GM21786 (cell line): ENCODE measurements around the gene OBSL1.

Experiments used
- ATAC-seq: cut with Tn5 transposase; IDR thresholded peaks from one replicate; pipeline ENCODE4 v1.9.1; 2021; ENCODE audit not compliant: unreplicated experiment

The OBSL1 gene

DNA sequence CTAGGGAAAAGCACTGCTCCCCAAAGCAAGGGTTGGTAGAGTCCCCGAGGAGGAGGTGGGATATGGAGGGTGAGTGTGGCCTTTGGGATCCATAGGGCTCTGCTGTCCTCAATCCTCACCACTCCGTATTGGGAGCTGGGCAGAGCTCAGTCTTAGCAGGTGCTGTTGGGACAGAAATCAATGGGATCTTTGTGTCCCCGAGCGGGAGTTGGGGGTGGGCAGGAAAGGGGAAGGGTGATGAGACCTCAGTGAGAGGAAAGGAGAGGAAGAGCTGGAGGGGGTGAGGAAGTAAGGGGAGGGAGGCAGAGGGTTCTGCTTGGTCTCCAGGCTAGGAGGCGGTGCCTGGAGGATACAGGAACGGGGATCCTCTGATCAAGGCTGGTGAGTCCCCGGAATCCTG lies 54.5 kb downstream of the OBSL1 start:
- no peak for ATAC-seq

DNA sequence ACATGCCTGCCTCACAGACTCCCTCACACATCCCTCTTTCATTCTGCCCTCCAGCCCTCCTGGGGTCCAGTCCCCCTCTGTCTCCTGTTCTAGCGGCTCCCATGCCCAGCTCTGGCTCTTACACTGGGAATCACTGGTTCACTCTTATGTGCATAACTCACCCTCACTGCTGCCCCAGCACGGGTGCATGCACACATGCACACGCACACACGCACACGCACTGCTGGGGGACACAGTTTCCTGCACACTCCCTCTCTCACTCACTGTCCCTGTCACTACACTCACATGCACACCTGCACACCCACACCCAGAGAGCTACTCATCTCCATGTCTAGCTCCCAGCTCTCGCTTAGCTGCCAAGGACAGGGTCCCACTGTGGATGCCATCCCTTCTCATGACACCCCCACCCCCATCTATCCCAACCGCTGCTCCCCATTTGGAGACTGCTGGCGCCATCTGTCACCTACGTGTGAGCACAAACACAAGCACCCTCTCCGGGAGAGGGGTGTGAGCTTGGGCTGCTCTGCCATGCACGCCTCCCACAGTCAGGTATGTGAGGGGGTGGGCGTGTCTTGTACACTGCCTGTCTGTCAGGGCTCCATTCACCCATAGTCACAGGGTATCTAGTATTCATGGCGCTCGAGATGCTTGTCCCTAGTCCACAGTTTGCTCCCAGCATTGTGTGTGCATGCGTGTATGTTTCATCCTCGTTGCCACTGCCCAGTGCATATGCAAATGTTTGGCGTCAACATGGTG lies 55.3 kb downstream of the OBSL1 start:
- ATAC-seq = no peak

DNA sequence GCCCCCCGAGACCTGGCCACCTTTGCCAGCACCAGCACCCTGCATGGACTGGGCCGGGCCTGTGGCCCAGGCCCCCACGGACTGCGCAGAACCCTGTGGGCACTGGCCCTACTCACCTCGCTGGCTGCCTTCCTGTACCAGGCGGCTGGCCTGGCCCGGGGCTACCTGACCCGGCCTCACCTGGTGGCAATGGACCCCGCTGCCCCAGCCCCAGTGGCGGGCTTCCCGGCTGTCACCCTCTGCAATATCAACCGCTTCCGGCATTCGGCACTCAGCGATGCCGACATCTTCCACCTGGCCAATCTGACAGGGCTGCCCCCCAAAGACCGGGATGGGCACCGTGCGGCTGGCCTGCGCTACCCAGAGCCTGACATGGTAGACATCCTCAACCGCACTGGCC lies 56.5 kb downstream of the OBSL1 start:
- no peak for ATAC-seq

DNA sequence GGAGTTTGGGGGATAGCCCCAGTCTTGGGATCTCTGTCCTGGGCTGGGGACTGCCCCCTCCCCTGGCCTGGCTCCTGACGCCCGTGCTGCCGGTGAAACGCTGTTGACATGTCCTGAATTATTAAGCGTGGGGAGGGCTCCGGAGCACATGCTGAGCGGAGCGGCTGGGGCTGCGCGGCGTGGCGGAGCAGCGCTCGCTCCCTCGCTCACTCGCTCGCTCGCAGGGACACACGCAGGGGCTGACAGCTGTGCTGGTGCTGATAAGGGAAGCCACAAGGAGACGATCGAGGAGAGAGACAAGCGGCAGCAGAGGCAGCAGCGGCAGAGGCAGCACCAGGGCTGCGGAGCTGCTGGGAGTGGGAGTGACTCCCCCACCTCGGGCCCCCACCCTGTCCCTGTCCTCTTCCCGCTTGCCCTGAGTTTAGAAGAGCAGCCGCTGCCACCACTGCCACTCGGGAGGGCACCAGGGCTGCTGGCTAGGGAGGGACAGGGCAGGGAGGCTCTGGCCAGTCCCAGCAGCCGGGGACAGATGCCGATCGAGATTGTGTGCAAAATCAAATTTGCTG lies 57.1 kb downstream of the OBSL1 start, which contains the start of gene ASIC4:
Gene ASIC4 (plus strand): TSS at position 287 of the 566 bp plus-strand sequence. CDS start 243 bp downstream, at position 530.
- no peak for ATAC-seq

DNA sequence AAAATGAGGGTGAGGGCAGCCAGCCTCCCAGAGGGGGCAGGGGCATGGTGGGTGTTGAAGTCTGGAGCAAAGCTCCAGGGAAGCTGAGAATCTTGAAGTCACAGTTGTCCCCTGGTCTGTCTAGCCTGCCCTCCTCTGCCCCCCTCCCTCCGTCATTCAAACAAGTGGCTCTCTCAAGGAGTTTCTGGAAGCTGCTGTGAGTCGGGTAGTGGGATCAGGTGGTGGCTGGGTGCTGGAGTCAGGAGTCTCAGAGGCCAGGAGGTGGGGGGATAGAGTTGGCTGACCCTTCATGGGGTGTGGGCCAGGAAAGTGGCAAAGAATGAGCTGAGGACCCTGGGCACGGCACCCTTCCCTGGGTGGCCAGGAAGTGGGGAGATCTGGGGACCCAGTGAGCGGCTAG lies 57.6 kb downstream of the OBSL1 start:
- no peak for ATAC-seq

DNA sequence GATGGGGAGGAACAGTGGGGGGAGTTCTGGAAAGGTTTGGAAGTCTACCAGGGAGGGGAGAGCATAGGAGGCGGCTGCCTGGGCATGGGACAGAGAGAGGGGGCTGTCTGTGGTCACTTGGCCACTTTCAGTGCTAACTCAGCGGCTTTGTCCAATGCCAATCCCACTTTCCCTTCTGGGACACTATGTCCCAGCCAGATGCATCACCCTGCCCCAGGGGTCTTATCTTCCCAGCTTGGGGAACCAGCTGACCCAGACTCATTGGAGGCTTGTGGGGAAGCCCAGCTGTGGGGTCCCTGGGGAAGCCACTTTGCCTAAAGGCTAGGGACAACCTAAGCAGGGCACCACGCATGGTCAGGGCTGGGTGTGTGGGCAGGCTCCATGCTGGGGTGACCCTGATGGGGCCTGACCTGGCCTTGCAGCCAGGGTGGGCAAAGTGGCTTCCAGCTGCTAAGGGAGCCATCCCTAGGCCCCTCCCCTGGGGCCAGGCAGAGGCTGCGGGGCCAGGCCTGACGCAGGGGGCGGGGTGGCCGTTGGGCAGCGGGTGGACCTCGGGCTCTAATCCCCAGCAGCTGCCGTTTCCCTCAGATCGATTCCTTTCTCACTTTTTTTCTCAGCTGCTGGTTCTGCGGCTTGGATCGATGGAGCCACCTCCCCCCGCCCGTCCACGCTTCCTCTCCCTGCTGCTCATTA lies 58.7 kb downstream of the OBSL1 start:
- ATAC-seq = no peak

DNA sequence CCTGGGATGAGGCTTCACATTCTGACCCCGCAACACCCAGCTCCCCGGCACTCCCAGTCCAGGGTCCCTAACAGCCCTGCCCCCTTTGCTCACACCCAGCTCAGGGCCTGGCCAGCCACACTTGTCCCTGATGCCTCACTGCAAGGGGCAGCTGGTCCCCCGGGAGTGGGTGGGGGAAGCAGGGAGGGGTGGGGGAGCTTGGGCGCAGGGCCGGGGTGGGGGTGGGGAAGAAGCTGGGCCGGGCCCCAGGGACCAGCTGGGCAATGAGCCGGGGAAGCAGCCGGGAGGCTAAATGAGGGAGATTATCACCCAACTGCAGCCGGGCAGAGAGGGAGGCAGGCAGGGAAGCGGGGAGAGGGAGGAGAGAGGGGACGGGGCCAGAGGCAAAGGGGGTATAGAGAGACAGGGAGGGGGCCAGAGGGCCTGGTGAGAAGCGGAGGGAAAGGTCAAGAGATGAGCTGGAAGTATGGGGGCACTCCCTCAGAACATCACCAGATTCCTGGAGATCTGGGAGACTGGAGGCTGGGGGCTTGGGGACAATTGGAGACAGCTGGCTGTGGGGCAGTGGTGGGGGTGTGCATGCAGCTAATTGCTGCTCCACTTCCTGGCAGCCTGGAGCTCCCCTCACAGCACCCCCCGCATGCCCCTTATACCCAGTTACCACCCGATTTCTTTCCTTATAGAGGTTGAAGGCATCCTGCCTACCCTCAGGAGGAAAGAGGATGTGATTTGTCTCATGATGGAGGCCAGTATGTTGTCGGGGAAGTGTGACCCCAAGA lies 59.6 kb downstream of the OBSL1 start:
- no peak for ATAC-seq

DNA sequence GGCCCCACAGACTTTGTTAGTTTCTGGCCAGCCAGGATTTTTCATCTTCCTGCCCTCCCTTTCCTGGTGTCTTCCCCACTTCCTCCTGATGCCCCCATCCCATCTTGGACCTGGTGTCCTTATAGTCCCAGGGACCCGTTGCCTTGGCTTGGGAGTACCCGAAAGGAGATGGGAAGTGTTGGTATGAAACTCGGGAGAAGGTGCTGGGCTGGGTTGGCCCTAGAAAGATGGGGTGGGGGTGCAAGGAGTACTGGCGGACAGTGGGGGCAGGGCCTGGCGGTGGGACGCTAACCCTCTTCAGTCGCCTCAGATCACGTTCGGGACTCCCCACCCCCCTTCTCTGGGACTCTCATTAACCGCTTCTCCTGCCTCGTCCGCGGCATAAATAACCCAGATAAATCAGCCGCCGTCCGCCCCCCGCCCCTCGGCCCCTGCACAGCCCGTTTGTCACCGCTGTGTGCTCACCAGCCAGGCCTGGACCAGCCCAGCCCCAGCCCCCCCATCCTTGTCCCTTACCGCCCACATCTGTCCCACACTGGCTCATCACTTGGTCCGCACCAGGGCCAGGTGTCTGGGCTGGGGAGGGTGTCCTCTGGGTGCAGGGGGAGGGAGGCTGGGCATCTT lies 60.7 kb downstream of the OBSL1 start:
- no peak for ATAC-seq

DNA sequence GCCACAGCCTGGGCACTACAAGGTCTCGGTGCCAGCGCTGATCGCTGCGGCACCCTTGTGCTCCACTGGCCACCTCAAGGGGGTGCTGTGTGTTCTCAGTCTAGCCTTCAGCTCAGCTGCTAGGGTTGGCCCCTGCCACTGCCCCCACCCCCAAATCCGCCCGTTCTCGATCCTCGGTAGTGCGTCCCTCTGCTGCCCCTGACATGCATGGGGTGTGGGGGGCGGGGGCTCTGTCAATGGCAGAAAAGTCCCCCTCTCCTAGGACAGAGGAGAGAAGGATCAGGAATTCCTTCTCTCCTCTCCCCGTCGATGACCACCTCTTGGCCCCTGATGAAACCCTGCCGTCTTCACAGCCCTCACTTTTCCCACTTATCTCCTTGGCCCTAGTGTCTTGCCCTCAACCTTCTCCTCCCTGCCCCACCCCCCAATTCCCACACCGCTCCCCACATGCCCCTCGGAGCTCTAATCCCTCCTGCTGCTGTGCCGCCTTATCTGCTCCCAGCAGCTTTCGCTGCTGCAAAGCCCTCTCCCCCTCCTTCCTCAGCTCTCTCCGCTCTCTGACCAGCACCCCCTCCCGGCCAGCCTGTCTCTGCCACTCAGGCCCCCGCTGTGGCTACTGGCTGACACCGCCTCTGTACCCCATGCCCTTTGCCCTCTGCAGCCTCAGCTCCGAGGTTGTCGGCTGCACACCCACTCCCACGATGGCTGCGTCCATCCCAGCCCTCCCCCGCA lies 61.4 kb downstream of the OBSL1 start:
- peak; percentile 76 for ATAC-seq

DNA sequence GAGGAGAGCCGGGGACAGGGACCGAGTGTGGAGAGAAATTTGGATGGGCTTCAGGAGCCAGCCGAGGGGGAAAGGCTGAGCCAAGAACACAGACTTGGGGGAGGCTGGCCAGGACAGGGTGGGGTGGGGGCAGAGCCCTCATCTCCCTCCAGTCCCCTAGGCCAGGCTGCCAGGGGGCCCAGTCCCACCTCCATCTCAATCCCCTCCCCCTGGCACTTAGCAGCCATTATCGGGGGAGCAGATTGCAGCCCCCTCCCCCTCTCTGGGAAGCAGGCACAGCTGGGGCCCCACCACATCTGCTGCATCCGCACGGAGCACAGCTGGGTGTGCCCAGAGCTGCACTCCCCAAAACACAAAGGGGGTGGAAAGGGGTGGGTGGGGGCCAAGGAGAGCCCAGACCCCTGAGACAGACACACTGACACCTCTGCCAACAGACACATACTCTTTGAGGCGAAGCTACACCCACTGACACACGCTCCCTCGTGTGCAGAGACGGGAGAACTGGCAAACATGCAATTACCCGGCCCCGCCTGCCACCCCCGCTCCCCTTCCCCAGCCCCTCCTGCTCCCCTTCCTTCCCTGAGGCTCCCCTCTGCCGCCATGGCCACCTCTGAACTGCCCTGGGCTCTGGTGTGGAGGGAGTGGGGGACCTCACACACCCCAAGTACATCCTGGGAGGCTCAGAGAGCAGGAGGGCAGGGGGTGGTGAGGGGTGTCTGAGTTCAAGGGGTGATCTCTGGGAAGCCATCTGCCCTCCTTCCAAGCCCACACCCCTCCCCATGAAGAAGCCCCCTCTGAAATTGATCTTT lies 62.2 kb downstream of the OBSL1 start:
- ATAC-seq = no peak

DNA sequence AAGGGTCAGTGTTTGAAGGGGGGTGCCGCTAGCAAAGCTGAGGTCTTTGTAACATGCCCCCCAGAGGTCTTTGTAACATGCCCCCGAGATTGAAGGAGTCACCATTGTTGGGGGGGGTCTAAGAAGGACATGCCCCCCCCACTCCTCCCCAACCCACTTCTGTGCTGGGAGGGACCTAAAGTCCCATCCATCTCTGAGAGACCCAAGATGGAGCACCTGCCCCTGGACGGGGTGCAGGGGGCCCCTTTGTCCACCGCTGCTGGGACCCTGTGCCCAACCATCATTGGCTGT lies 63.0 kb downstream of the OBSL1 start:
- no peak for ATAC-seq

DNA sequence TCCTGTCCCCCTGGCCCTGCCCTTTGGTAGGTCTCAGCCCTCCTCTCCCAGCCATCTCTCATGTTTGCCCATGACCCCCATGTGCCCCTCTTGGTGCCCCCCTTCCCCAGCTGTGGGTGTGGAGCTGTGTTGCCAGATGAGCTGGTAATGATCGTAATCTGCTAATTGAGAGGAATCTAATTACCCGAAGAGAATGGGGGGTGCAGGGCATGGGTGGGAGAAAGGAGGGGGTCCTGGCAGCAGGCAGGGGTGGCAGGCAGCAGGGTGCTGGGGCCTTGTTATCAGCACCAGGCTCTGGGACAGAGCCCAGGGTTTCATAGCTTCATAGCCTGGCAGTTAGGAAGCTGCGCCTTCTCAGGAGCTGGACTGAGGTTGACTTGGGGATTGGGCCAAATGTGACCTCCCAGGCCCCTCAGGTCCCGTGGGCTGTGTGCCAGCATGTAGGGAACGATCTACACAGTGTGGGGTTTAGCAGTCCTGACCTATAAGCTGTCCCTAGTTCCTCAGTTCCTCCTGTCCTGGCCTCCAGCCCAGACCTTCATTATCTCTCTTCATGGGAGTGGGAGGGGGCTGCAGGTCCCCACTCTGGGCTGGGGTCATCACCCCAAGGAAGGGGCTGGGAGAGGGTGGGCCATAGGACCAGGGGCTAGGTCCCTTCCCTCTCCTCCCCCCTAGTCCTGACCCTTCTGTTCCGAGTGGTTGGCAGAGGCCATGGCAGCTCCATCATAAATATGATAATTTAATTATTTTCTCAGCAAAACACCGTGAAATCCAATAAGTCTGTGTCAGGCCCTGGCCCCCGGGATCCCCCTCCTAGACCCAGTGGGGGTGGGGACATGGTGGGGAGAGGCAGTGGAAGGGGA lies 63.5 kb downstream of the OBSL1 start:
- ATAC-seq = no peak

DNA sequence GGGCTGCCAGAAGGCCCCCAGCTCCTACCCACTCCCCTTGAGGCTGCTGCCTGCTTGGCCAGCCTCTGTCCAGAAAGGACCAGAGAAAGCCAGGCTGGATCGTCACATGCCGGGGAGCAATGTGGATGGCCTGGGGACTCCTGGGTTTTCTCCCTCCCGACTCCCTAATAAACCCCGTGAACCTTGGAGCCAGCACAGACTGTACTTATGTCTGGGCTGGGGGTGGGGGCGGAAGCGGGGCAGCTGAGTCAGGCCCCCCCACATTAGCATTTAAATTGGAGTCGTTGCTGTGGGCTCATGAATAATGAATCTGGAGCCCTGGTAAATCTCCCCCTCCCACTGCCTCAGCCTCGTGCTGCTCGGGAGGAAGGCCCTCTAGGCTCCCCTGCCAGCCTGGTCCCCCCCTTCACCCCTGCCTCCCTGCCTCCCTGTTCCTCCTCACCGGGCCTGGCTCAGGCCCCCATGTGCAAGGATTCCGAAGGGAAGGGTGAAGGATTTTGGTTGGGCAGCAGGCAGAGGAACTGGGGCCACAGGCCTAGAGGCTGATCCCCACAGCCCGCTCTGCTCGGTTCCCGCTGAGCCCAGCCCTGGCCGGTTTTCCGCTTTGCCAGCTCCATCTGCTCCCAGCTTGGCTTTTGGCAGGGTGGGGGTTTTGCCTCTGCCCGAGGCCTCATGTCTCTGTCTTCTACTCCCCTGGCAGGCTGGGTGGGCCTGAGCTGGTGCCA lies 64.4 kb downstream of the OBSL1 start:
- ATAC-seq = no peak

DNA sequence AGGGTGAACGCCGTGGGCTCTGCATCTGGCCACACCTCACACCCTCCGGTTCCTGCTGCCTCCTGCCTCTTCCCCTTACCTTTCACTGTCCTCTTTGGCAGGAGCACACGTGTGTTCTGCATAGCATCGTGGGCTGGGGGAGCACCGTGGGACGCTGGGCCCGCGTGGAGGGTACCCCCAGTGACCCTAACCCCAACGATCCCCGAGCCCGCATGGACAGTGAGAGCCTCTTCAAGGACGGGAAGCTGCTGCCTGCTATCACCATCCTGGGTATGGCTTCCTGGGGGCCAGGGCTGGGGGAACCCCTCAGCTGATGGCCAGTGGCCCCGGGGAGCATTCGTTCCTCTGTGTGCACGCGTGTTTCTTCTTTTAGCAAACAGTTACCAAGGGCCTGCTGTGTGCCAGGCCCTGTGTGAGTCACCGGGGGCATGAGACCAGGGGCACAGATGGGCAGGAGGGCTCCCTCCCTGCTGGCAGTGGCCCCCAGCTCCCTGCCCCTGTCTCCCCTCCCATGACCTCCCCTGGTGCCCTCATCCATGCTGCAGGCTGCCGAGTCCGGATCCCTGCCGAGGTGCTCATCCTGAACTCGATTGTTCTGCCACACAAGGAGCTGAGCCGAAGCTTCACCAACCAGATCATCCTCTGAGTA lies 65.1 kb downstream of the OBSL1 start:
- no peak for ATAC-seq

DNA sequence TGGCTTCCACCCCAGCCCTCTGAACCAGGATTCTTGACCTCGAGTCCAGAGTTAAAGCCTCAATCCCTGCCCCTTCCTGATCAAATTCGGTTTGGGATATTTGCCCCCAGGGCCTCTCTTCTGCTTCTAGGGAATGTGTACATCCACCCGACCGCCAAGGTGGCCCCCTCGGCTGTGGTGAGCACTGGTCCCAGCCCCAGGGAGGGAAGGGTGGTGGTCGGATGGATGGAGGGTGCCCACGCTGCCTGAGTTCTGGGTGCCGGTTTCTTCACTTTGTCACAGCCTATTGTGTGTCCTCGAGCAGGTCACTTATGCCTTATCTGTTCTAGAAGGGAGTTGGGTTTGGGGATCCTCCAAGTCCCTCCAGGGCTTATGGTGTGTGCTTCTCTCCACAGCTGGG lies 65.8 kb downstream of the OBSL1 start:
- no peak for ATAC-seq

DNA sequence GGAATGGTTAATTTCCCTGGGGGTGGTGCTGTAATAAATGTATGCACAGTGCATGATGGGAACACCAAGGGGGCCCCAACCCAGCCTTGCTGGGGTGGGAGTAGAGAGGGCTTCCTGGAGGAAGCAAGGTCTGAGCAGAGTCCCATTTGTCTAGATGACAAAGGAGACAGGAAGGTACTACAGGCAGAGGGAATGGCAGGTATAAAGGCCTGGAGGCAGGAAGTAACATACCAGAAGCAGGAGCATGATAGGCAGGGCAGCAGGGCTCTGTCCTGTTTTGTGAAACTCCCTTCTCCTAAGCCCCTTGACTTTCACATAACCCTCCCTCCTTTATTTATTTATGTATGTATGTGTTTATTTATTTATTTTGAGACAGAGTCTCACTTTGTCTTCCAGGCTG lies 68.7 kb downstream of the OBSL1 start:
- ATAC-seq = no peak

DNA sequence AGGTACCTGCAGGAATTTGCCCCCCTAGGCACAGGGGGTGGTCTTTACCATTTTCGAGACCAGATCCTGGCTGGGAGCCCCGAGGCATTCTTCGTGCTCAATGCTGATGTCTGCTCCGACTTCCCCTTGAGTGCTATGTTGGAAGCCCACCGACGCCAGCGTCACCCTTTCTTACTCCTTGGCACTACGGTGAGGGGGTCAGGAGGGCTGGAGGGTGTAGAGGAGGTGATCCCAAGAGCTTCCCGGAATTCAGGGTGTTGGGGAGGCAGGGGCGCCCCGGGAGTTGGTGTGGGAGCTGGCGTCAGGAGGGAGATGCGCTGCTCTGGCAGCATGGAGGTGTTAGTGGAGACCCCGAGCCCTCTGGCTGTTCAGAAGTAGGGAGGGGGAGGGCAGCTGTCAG lies 69.5 kb downstream of the OBSL1 start:
- ATAC-seq = no peak
